GM12878 (cell line): ENCODE data around the gene EPB41L4A. TPM values are rescaled to one million over a fixed set of nuclear protein-coding genes. Genes with fewer than 3 reads are reported as not detected.

Experiments used
- ATAC-seq: fragments of 200-7000 bp; cut with Tn5 transposase; 3 replicates; pipeline ENCODE4 v1.9.1; 2020; ENCODE audit warnings: mild to moderate bottlenecking, moderate library complexity
- BruUV-seq: library from RNA; stranded (reverse); fragments of 400-500 nt; replicated peaks from 2 replicates; lab custom pipeline; 2021; lab: Mats Ljungman, UMichigan
- CTCF ChIA-PET: fragments of 300-600 bp; sonication (Branson Sonifier 250); formaldehyde crosslinking; extraction: SDS; loops from one replicate; lab custom pipeline; 2021; ENCODE audit warnings: inconsistent platforms; lab: Yijun Ruan, JAX
- POLR2A ChIA-PET: fragments of 350-600 bp; formaldehyde crosslinking; extraction: SDS; loops from one replicate; lab custom pipeline; 2021; ENCODE audit warnings: inconsistent platforms; lab: Charles Lee
- RAD21 ChIA-PET: fragments of 300-600 bp; sonication (Branson Sonifier 250); formaldehyde crosslinking; loops from one replicate; lab custom pipeline; 2023; ENCODE audit warnings: antibody characterized with exemption; ENCODE audit not compliant: unreplicated experiment; lab: Charles Lee
- SMC1A ChIA-PET: fragments of 300-600 bp; sonication (Branson Sonifier 250); formaldehyde crosslinking; loops from one replicate; lab custom pipeline; 2023; ENCODE audit not compliant: unreplicated experiment, uncharacterized antibody; lab: Charles Lee
- DNase-seq: peaks from one replicate; pipeline ENCODE4 v3.0.0-alpha.2; 2011; ENCODE audit warnings: low read depth, low spot score
- FAIRE-seq: peaks from 3 replicates; lab custom pipeline; 2011; peaks lifted over from hg19 to GRCh38; lab: Jason Lieb, UNC
- H2AFZ ChIP-seq: 2 replicates; pipeline ENCODE4 v1.6.0; 2011; ENCODE audit warnings: low read depth, low read length, control low read depth; ENCODE audit not compliant: control insufficient read depth
- H3K27ac ChIP-seq: 2 replicates; pipeline ENCODE4 v1.5.1; 2011; ENCODE audit warnings: control low read depth; ENCODE audit not compliant: control insufficient read depth, insufficient read depth
- H3K27me3 ChIP-seq, 2 experiments: replicated peaks in 1 of 2; 2 replicates each; pipeline versions ENCODE4 v1.6.0 to v1.6.1; 2011; ENCODE audit warnings: low read length in 1 of 2; ENCODE audit not compliant: control insufficient read depth in 2 of 2, insufficient read depth in 2 of 2
- H3K36me3 ChIP-seq, 2 experiments: 2 replicates each; pipeline ENCODE4 v1.5.1; 2011; ENCODE audit warnings: low read length in 1 of 2; ENCODE audit not compliant: control insufficient read depth in 2 of 2, insufficient read depth in 2 of 2
- H3K4me1 ChIP-seq: 2 replicates; pipeline ENCODE4 v1.6.1; 2011; ENCODE audit warnings: mild to moderate bottlenecking, low read length, moderate library complexity, mixed read lengths; ENCODE audit not compliant: control insufficient read depth, insufficient read depth
- H3K4me2 ChIP-seq: 2 replicates; pipeline ENCODE4 v1.6.0; 2011; ENCODE audit warnings: control low read depth; ENCODE audit not compliant: control insufficient read depth, insufficient read depth
- H3K4me3 ChIP-seq: fragments of 200-600 bp; sonication (generic); 2 replicates; pipeline ENCODE4 v1.5.1; 2016
- H3K79me2 ChIP-seq: 2 replicates; pipeline ENCODE4 v1.6.0; 2011; ENCODE audit warnings: low read length; ENCODE audit not compliant: control insufficient read depth, insufficient read depth
- H3K9ac ChIP-seq: 2 replicates; pipeline ENCODE4 v1.8.0; 2011; ENCODE audit warnings: low read length, control low read depth, mixed read lengths; ENCODE audit not compliant: control insufficient read depth, insufficient read depth
- H3K9me3 ChIP-seq: replicated peaks from 3 replicates; pipeline ENCODE4 v1.5.1; 2011; ENCODE audit warnings: mild to moderate bottlenecking, low read length; ENCODE audit not compliant: control insufficient read depth, insufficient read depth
- H4K20me1 ChIP-seq: 2 replicates; pipeline ENCODE4 v1.6.0; 2011; ENCODE audit not compliant: control insufficient read depth, insufficient read depth
- ATF7 ChIP-seq: fragments of 450-650 bp; IDR thresholded peaks from 2 replicates; pipeline ENCODE4 v1.6.1; 2016; ENCODE audit warnings: low read depth, mild to moderate bottlenecking
- CEBPZ ChIP-seq: fragments of 150-350 bp; IDR thresholded peaks from 2 replicates; pipeline ENCODE4 v1.6.1; 2016; ENCODE audit warnings: low read depth, low read length
- HSF1 ChIP-seq: fragments of 150-350 bp; IDR thresholded peaks from 2 replicates; pipeline ENCODE4 v1.6.1; 2014; ENCODE audit warnings: mild to moderate bottlenecking, low read depth, low read length
- IKZF1 ChIP-seq: fragments of 450-650 bp; conservative IDR thresholded peaks from 2 replicates; pipeline ENCODE4 v1.6.1; 2017; ENCODE audit warnings: antibody characterized with exemption, mild to moderate bottlenecking
- NFYA ChIP-seq: IDR thresholded peaks from 2 replicates; pipeline ENCODE4 v1.6.1; 2011; ENCODE audit warnings: low read depth, mild to moderate bottlenecking, low read length, improper control_type of control experiment, borderline replicate concordance
- NR2C1 ChIP-seq: fragments of 450-650 bp; IDR thresholded peaks from 2 replicates; pipeline ENCODE4 v1.6.1; 2017; ENCODE audit warnings: antibody characterized with exemption, mild to moderate bottlenecking, moderate library complexity
- PAX8 ChIP-seq: fragments of 450-650 bp; IDR thresholded peaks from 2 replicates; pipeline ENCODE4 v1.6.1; 2017; ENCODE audit warnings: mild to moderate bottlenecking, moderate library complexity
- PBX3 ChIP-seq: IDR thresholded peaks from 2 replicates; pipeline ENCODE4 v1.6.1; 2011; ENCODE audit warnings: mild to moderate bottlenecking, low read depth, low read length, moderate library complexity; ENCODE audit not compliant: insufficient replicate concordance
- POLR2A ChIP-seq: IDR thresholded peaks from 2 replicates; pipeline ENCODE4 v1.6.1; 2011; ENCODE audit warnings: low read depth, mild to moderate bottlenecking, low read length
- RAD21 ChIP-seq: IDR thresholded peaks from 2 replicates; pipeline ENCODE4 v1.6.1; 2011; ENCODE audit warnings: mild to moderate bottlenecking, low read depth, low read length, moderate library complexity; ENCODE audit not compliant: insufficient read depth
- RB1 ChIP-seq: fragments of 450-650 bp; formaldehyde crosslinking; IDR thresholded peaks from 2 replicates; pipeline ENCODE4 v1.6.1; 2017; ENCODE audit warnings: mild to moderate bottlenecking, borderline replicate concordance
- ZBED1 ChIP-seq: IDR thresholded peaks from 2 replicates; pipeline ENCODE4 v1.6.1; 2016; ENCODE audit warnings: borderline replicate concordance
- WGBS: methylation state at CpG from one replicate; pipeline ENCODE4 v1.1.6; 2016; ENCODE audit warnings: low lambda C conversion rate; ENCODE audit not compliant: insufficient replicate concordance, insufficient coverage; ENCODE audit errors: missing lambda C conversion rate; 5-methylcytosine and 5-hydroxymethylcytosine counted together
- in situ Hi-C: fragments of 300-500 bp; cut with MboI; formaldehyde crosslinking; loops from 9 replicates; pipeline ENCODE4 v1.14.3; 2018; ENCODE audit warnings: mixed read lengths
- intact Hi-C: fragments of 100-400 bp; cut with micrococcal nuclease; formaldehyde crosslinking; loops from one replicate; pipeline ENCODE4 v1.14.2; 2022; ENCODE audit not compliant: unreplicated experiment
- polyA plus RNA-seq, 11 experiments: library from polyadenylated mRNA; depleted of rRNA in 4 of 11; unstranded in 6 of 11; stranded (reverse) in 5 of 11; fragments of >200 nt; fragmentation: Nextera tagmentation in 4 of 11; fragmentation: Illumina TruSeq in 1 of 11; extraction: Ambion mirVana in 4 of 11; extraction: Trizol in 1 of 11; gene quantifications; 1 replicate in 1 of 11; 2 replicates in 10 of 11; pipeline versions ENCODE4 v1.2.1 to v1.2.3, GENCODE V29; 2011 to 2016; ENCODE audit warnings: inconsistent platforms in 2 of 11, missing spikeins in 2 of 11, low read depth in 1 of 11
- total RNA-seq, 4 experiments: library from RNA; depleted of rRNA in 3 of 4; stranded (reverse); fragments of >200 nt in 3 of 4; fragmentation: Illumina TruSeq in 1 of 4; extraction: Trizol in 1 of 4; gene quantifications; 2 replicates each; pipeline versions ENCODE4 v1.2.1 to v1.2.3, GENCODE V29; 2013 to 2021

The EPB41L4A gene
- total and polyA plus RNA-seq, 10 of the 15 experiments (the other 5 are each of a cell fraction or from before 2014, with no cell fraction given), result 0.10 to 0.67 (median 0.30) TPM

- intact Hi-C loops (no loop called here), in situ Hi-C loops (no loop called here)
- ATAC-seq (no peak), FAIRE-seq (no peak), DNase-seq (no peak)
- Histone ChIP-seq H2AFZ (no peak overlapping the region), H3K4me1 (peaks cover 12% of the 10 kb centered on the region), H3K27me3 (no peaks in the 10 kb centered on the region), H3K79me2 (no peaks in the 10 kb centered on the region), H3K4me3 (no peak overlapping the region), H3K4me2 (no peak overlapping the region), H4K20me1 (no peaks in the 10 kb centered on the region), H3K9ac (no peak overlapping the region), H3K9me3 (peaks cover 12% of the 10 kb centered on the region; the same call in 2 of the 3 replicates), H3K36me3 (no peaks in the 10 kb centered on the region), H3K27ac (no peak overlapping the region)
- CTCF ChIA-PET, result interaction anchor here (1.1 kb wide), 2 partner anchors 20 to 24 kb away, joined by 3 read pairs; no protein-coding TSS in a partner anchor
- 94% methylated on average over 3 of the region's 3 CpGs for WGBS
- no peak for TF ChIP-seq ATF7
- TF ChIP-seq NR2C1, result no peak
- TF ChIP-seq ZBED1, result no peak
- TF ChIP-seq RAD21, result no peak
- RAD21 ChIA-PET, result no interaction called here
- SMC1A ChIA-PET, result interaction anchor here (0.6 to 0.7 kb wide), 2 partner anchors 8 to 572 kb away, joined by 3 to 4 read pairs; no protein-coding TSS in a partner anchor
- POLR2A ChIA-PET, result no interaction called here
- BruUV-seq, result no TSS peak
Measured at GRCh38 chr5:112122353-112122752, 296.7 kb downstream of the EPB41L4A start.

- Histone ChIP-seq H3K9ac (no peak overlapping the region), H4K20me1 (no peaks in the 10 kb centered on the region), H3K4me1 (peaks cover 22% of the 10 kb centered on the region), H3K4me3 (no peak overlapping the region), H3K27me3 (no peaks in the 10 kb centered on the region), H3K9me3 (peaks cover 12% of the 10 kb centered on the region; the same call in 2 of the 3 replicates), H3K4me2 (no peak overlapping the region), H3K27ac (no peak overlapping the region), H2AFZ (no peak overlapping the region), H3K36me3 (no peaks in the 10 kb centered on the region), H3K79me2 (no peaks in the 10 kb centered on the region)
- FAIRE-seq (no peak), DNase-seq (no peak), ATAC-seq (no peak)
- BruUV-seq, result no TSS peak
- 34% methylated on average over 3 of the region's 3 CpGs for WGBS
- in situ Hi-C loops, result no loop called here
- POLR2A ChIA-PET, result no interaction called here
- RAD21 ChIA-PET, result no interaction called here
- SMC1A ChIA-PET, result interaction anchor here (1.2 to 1.9 kb wide), 2 partner anchors 8 to 10 kb away, joined by 4 to 6 read pairs; no protein-coding TSS in a partner anchor
- CTCF ChIA-PET, result interaction anchor here (1.5 kb wide), 1 partner anchor 25 kb away, joined by 4 read pairs; no protein-coding TSS in a partner anchor
- intact Hi-C loops, result no loop called here
- TF ChIP-seq POLR2A, result no peak
- TF ChIP-seq PBX3, result no peak
- no peak for TF ChIP-seq RB1
- TF ChIP-seq PAX8, result no peak
- no peak for TF ChIP-seq ZBED1
- no peak for TF ChIP-seq HSF1
- no peak for TF ChIP-seq NR2C1
- TF ChIP-seq NFYA, result no peak
- no peak for TF ChIP-seq CEBPZ
- no peak for TF ChIP-seq IKZF1
Measured at GRCh38 chr5:112121258-112121657, 297.8 kb downstream of the EPB41L4A start.
